ENCODE measurements around the gene NPY. TPM values are rescaled to one million over a fixed set of nuclear protein-coding genes. Genes with fewer than 3 reads are reported as not detected.

Gene NPY
- total and polyA plus RNA-seq, 2 of the 8 experiments (the other 6 are each of a cell fraction or from before 2014, with no cell fraction given): 1.2 to 1.7 TPM

DNA sequence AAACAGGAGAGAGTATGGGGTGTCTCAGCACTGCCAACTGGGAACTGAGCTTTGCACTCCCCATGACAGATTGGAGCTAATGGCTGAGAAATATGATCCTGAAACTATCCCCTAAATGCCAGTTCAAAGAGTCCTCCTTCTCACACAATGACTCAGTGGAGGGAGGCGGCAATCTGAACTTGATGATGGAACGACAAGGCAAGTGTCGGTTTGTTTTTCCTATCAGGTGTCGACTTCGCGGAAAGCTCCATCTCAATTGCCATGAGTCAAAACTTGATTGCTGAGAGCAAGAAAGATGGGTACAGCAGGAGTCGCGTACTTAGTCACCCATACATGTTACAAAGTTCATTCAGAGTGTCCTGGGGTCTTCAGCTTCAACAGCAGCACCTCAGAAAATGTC, 52.5 kb downstream of the NPY start:
- Histone ChIP-seq H3K27ac (ENCODE audit: low read depth, low read length) (no peak overlapping the region), H3K4ac (replicated peaks; ENCODE audit: insufficient read length, low read depth, low read length) (no peak overlapping the region), H2AFZ (ENCODE audit: low read length) (no peak overlapping the region), H2BK20ac (ENCODE audit: low read length) (no peak overlapping the region), H2BK120ac (replicated peaks; ENCODE audit: low read depth, low read length) (no peak overlapping the region), H3K18ac (ENCODE audit: extremely low read depth, low read length) (no peak overlapping the region), H2AK5ac (ENCODE audit: low read depth, low read length) (no peak overlapping the region), H3K23me2 (ENCODE audit: low read depth, low read length) (no peaks in the 10 kb centered on the region; the same call in 1 of the 2 replicates), H2BK5ac (ENCODE audit: low read depth, low read length) (no peak overlapping the region), H4K20me1 (replicated peaks in 1 of 2; ENCODE audit: control insufficient read depth in 1 of 2, insufficient read depth in 2 of 2, low read length in 2 of 2) (no peaks in the 10 kb centered on the region), H3K4me2 (ENCODE audit: insufficient read depth in 1 of 2, low read depth in 2 of 2, low read length in 2 of 2) (peak overlapping the region; percentile 47 to 60), H3K4me1 (replicated peaks in 1 of 4; ENCODE audit: control insufficient read depth in 3 of 4, insufficient read depth in 4 of 4, low read length in 3 of 4) (peaks cover 1 to 20% (median 16%) of the 10 kb centered on the region in 4 experiments; a peak in 6 of 7 replicates), H3K36me3 (ENCODE audit: control insufficient read depth in 2 of 4, insufficient read depth in 4 of 4, low read length in 3 of 4) (0 out of 8 replicates have a peak, but pooled peaks cover 0 to 4% (median 0%) of the 10 kb centered on the region in 4 experiments), H4K8ac (ENCODE audit: extremely low read depth, insufficient read depth, low read length) (no peak overlapping the region), H4K5ac (ENCODE audit: insufficient read length, low read depth, low read length) (no peak overlapping the region), H3K23ac (ENCODE audit: insufficient read length) (no peak overlapping the region), H3K79me1 (ENCODE audit: low read depth, low read length) (no peaks in the 10 kb centered on the region; the same call in 1 of the 2 replicates), H3K27me3 (replicated peaks in 1 of 4; ENCODE audit: control insufficient read depth in 3 of 4, extremely low read depth in 1 of 4, insufficient read depth in 3 of 4, low read length in 3 of 4) (peaks cover 0 to 13% (median 6%) of the 10 kb centered on the region in 4 experiments; a peak in 6 of 7 replicates), H2BK15ac (ENCODE audit: low read length) (no peak overlapping the region), H3K56ac (replicated peaks; ENCODE audit: insufficient read length, low read depth, low read length) (no peak overlapping the region), H3K4me3 (ENCODE audit: extremely low read depth in 1 of 4, insufficient read depth in 2 of 4, low read depth in 3 of 4, low read length in 4 of 4) (peak overlapping the region in 1 of 4 experiments; percentile 36; a peak in 1 of 8 replicates), H2BK12ac (ENCODE audit: low read depth, low read length) (no peak overlapping the region), H3K9ac (replicated peaks in 1 of 4; ENCODE audit: extremely low read depth in 1 of 4, low read depth in 3 of 4, low read length in 3 of 4) (no peak overlapping the region), H3K79me2 (ENCODE audit: control insufficient read depth in 1 of 2, insufficient read depth in 2 of 2, low read length in 2 of 2) (no peaks in the 10 kb centered on the region), H3K9me3 (ENCODE audit: insufficient read depth in 2 of 2, low read depth in 1 of 2, low read length in 1 of 2) (no peaks in the 10 kb centered on the region; a peak in 1 of 4 replicates), H3K14ac (ENCODE audit: insufficient read length) (no peak overlapping the region), H4K91ac (replicated peaks; ENCODE audit: insufficient read length, low read length) (no peak overlapping the region)
- no peak for DNase-seq (ENCODE audit: low read depth in 1 of 2, low spot score in 2 of 2)
- WGBS, 2 experiments (ENCODE audit: extremely low coverage in 1 of 2, insufficient coverage in 1 of 2, insufficient read length in 1 of 2, insufficient replicate concordance in 2 of 2, low coverage in 1 of 2, low lambda C conversion rate in 2 of 2, missing lambda C conversion rate in 1 of 2): 57% methylated on average over 8 of the region's 8 CpGs; no CpG with 5 or more reads in 1 of the 2 experiments
- POLR2A ChIA-PET (ENCODE audit: partially characterized antibody): interaction anchor here (0.8 to 1.5 kb wide), 9 partner anchors 10 to 71 kb away, joined by 3 to 8 read pairs (median 5); no protein-coding TSS in a partner anchor
- CTCF ChIA-PET (ENCODE audit: partially characterized antibody): interaction anchor here (0.6 to 5.1 kb wide), 8 partner anchors 10 to 453 kb away, joined by 3 to 38 read pairs (median 4); no protein-coding TSS in a partner anchor
- FAIRE-seq: no peak
- no peak for TF ChIP-seq ZNF274 (IDR thresholded peaks at IDR 0.05; ENCODE audit: borderline replicate concordance, extremely low read depth, low read length)
- TF ChIP-seq TEAD4 (IDR thresholded peaks at IDR 0.05; ENCODE audit: low read depth, low read length): no peak
- TF ChIP-seq ASH2L (IDR thresholded peaks at IDR 0.05; ENCODE audit: low read length): no peak
- TF ChIP-seq, protein P1, sequence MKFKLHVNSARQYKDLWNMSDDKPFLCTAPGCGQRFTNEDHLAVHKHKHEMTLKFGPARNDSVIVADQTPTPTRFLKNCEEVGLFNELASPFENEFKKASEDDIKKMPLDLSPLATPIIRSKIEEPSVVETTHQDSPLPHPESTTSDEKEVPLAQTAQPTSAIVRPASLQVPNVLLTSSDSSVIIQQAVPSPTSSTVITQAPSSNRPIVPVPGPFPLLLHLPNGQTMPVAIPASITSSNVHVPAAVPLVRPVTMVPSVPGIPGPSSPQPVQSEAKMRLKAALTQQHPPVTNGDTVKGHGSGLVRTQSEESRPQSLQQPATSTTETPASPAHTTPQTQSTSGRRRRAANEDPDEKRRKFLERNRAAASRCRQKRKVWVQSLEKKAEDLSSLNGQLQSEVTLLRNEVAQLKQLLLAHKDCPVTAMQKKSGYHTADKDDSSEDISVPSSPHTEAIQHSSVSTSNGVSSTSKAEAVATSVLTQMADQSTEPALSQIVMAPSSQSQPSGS (IDR thresholded peaks at IDR 0.05; ENCODE audit: low read length): no peak
- TF ChIP-seq RNF2 (IDR thresholded peaks at IDR 0.05; ENCODE audit: borderline replicate concordance, low read depth, low read length, missing control alignments, poor library complexity, severe bottlenecking): no peak
- no peak for TF ChIP-seq PHF8 (conservative IDR thresholded peaks at IDR 0.05; ENCODE audit: low read depth, low read length)
- no peak for TF ChIP-seq CEBPB (IDR thresholded peaks at IDR 0.05; ENCODE audit: low read depth, low read length)
- no peak for TF ChIP-seq TAF1 (IDR thresholded peaks at IDR 0.05; ENCODE audit: low read depth, low read length)
- TF ChIP-seq CBX8 (IDR thresholded peaks at IDR 0.05; ENCODE audit: borderline replicate concordance, low read depth, low read length): no peak
- TF ChIP-seq YY1 (IDR thresholded peaks at IDR 0.05; ENCODE audit: low read depth, low read length): no peak
- no peak for TF ChIP-seq SIX5 (IDR thresholded peaks at IDR 0.05; ENCODE audit: low read depth, low read length)
- TF ChIP-seq SIRT6 (IDR thresholded peaks at IDR 0.05; ENCODE audit: low read length): no peak

Measured in H1 (cell line).